ENCODE data around the gene TSGA10IP.

Gene TSGA10IP

GRCh38 chr11:65981101-65981740 lies 35.9 kb downstream of the TSGA10IP start:
- Histone ChIP-seq H3K9ac (ENCODE audit: low read length) (no peak overlapping the region), H3K36me3 (ENCODE audit: insufficient read depth, low read length) (peaks cover 15% of the 10 kb centered on the region), H3K9me3 (ENCODE audit: low read length) (no peaks in the 10 kb centered on the region), H3K27ac (ENCODE audit: low read depth, low read length) (no peak overlapping the region), H3K4me1 (ENCODE audit: insufficient read depth, low read length) (no peaks in the 10 kb centered on the region), H3K27me3 (ENCODE audit: control insufficient read depth in 1 of 2, insufficient read depth in 2 of 2, low read length in 2 of 2) (no peaks in the 10 kb centered on the region), H3K4me3 (ENCODE audit: low read depth in 1 of 2, low read length in 2 of 2) (no peak overlapping the region)

DNA sequence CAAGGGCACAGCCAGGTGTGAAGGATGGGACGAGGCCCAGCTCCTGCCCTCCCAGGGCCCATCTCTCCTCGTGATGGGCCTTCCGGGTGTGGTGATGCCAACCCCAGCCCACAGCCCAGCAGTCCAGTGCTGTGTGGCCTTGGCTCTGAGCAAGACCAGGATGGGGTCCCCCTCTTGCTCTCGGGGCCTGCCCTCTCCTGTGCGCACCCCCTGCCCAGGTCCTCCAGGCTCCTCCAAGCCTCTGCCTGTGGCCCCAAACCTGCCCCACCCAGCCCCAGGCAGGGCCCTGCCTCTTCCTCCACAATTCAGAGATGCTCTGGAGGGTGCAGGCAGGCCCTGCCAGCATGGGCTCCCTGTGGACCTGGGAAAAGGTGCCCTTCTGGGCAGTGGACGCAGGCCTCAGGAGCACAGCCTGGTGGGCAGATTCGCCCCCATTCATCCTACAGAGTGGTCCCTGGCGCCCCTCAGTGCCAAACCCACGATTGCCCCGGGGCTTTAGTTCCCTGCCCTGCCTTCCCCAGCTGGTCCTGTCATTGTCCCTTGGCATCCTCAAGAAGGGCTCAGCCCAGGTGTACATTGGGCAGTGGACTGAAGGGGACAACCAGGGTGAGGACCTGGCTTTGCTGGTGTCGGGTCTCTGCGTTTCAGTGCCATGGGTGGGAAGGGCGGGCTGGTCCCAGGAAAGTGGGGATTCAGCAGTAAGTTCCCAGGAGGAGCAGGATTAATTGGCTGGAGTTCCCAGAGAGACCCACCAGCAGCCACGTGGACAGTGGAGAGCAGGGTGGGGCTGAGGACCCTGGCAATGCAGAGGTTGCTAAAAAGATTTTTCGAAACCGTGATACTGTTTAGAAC lies 36.9 kb downstream of the TSGA10IP start:
- Histone ChIP-seq H3K4me1 (ENCODE audit: insufficient read depth, low read length) (no peaks in the 10 kb centered on the region), H3K36me3 (ENCODE audit: insufficient read depth, low read length) (peaks cover 7% of the 10 kb centered on the region), H3K9ac (ENCODE audit: low read length) (no peak overlapping the region), H3K27me3 (ENCODE audit: control insufficient read depth in 1 of 2, insufficient read depth in 2 of 2, low read length in 2 of 2) (no peaks in the 10 kb centered on the region), H3K27ac (ENCODE audit: low read depth, low read length) (no peak overlapping the region), H3K9me3 (ENCODE audit: low read length) (no peaks in the 10 kb centered on the region), H3K4me3 (ENCODE audit: low read depth in 1 of 2, low read length in 2 of 2) (no peak overlapping the region)

DNA sequence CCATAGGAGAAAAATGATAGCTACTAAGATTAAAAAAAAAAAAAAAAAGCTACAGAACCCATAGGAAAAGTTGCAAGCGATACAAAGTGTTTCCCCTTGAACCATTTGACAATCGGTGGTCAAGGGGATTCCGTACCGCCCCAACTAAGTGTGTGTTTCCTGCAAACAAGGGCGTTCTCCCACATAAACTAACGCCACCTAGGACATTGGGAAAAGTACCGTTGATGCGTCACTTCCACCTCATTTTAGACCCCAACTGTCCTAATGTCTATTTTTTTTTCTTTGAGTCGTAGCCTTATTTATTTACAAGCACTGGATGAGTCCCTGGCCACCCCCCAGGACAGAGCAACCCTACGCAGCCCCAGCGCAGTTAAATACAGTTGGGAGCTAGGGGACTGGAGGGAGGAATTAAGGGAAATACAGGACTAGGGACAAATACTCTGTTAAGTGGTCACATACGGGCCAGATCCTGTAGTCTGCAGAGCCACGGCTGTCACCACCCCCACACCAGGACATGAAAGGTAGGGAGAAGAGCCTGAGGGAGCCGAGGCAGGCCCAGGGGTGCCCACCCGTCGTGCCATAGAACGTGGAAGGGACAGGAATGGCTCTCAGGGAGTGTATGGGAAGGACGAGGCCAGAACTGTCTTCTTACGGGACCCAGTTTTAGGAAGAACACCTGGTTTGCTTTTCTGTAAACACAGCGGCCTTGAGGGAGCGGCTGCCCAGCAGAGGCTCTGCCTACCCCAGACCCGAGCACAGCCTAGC lies 37.7 kb downstream of the TSGA10IP start:
- no peaks in the 10 kb centered on the region for H3K4me1 ChIP-seq (ENCODE audit: insufficient read depth, low read length)
- H3K27ac ChIP-seq (ENCODE audit: low read depth, low read length), result no peak overlapping the region
- H3K9me3 ChIP-seq (ENCODE audit: low read length), result no peaks in the 10 kb centered on the region
- no peaks in the 10 kb centered on the region for H3K27me3 ChIP-seq (ENCODE audit: control insufficient read depth in 1 of 2, insufficient read depth in 2 of 2, low read length in 2 of 2)
- no peak overlapping the region for H3K9ac ChIP-seq (ENCODE audit: low read length)
- H3K4me3 ChIP-seq (ENCODE audit: low read depth in 1 of 2, low read length in 2 of 2), result no peak overlapping the region
- H3K36me3 ChIP-seq (ENCODE audit: insufficient read depth, low read length), result no peaks in the 10 kb centered on the region

DNA sequence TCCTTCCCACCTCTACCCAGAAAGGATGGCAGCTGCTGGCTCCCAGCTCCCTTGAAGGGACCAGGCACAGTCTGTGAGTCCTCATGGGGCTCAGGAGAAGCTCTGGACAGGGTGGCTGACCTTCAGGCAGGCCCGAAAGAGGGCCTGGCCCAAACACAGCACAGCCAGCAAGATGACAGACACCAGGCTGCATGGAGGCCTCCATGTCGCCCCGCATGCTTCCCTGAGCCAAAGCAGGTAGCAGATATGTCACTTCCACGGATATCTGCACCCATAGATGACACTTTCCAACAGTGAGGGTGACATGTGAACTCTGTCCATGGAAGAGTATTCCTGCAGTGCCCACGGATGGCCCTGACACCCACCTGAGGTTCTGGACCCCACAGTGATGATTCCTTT lies 38.3 kb downstream of the TSGA10IP start:
- Histone ChIP-seq H3K9ac (ENCODE audit: low read length) (no peak overlapping the region), H3K27me3 (ENCODE audit: control insufficient read depth in 1 of 2, insufficient read depth in 2 of 2, low read length in 2 of 2) (no peaks in the 10 kb centered on the region), H3K27ac (ENCODE audit: low read depth, low read length) (no peak overlapping the region), H3K36me3 (ENCODE audit: insufficient read depth, low read length) (no peaks in the 10 kb centered on the region), H3K9me3 (ENCODE audit: low read length) (no peaks in the 10 kb centered on the region), H3K4me1 (ENCODE audit: insufficient read depth, low read length) (no peaks in the 10 kb centered on the region), H3K4me3 (ENCODE audit: low read depth in 1 of 2, low read length in 2 of 2) (no peak overlapping the region)

- Histone ChIP-seq H3K27ac (ENCODE audit: low read depth, low read length) (no peak overlapping the region), H3K4me3 (ENCODE audit: low read depth in 1 of 2, low read length in 2 of 2) (no peak overlapping the region), H3K9me3 (ENCODE audit: low read length) (no peaks in the 10 kb centered on the region), H3K9ac (ENCODE audit: low read length) (no peak overlapping the region), H3K4me1 (ENCODE audit: insufficient read depth, low read length) (no peaks in the 10 kb centered on the region), H3K27me3 (ENCODE audit: control insufficient read depth in 1 of 2, insufficient read depth in 2 of 2, low read length in 2 of 2) (no peaks in the 10 kb centered on the region), H3K36me3 (ENCODE audit: insufficient read depth, low read length) (no peaks in the 10 kb centered on the region)
Measured at GRCh38 chr11:65987336-65987735, 42.1 kb downstream of the TSGA10IP start.

- no peaks in the 10 kb centered on the region for H3K36me3 ChIP-seq (ENCODE audit: insufficient read depth, low read length)
- H3K4me1 ChIP-seq (ENCODE audit: insufficient read depth, low read length), result no peaks in the 10 kb centered on the region
- H3K27ac ChIP-seq (ENCODE audit: low read depth, low read length), result no peak overlapping the region
- H3K9ac ChIP-seq (ENCODE audit: low read length), result no peak overlapping the region
- no peaks in the 10 kb centered on the region for H3K9me3 ChIP-seq (ENCODE audit: low read length)
- H3K27me3 ChIP-seq (ENCODE audit: control insufficient read depth in 1 of 2, insufficient read depth in 2 of 2, low read length in 2 of 2), result no peaks in the 10 kb centered on the region
- no peak overlapping the region for H3K4me3 ChIP-seq (ENCODE audit: low read depth in 1 of 2, low read length in 2 of 2)
Measured at GRCh38 chr11:65988791-65989592, 43.7 kb downstream of the TSGA10IP start.

DNA sequence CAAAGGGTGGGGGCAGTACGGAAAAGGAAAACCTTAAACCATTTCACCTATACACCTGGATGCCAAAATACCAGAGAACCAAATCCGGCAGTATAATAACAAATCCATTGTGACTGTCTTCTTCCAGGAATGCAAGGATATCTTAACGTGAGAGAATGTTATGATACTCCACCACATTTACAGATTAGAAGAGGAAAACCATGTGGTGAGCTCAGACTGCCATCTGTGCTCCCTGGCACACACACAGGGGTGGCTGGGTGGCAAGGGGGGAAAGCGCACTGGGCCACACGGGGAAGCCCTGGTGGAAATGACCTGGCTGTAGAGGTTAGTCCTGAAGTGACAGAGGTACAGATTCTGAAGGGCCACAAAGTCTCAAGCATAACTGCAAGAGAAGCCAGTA lies 46.8 kb downstream of the TSGA10IP start:
- H3K9me3 ChIP-seq (ENCODE audit: low read length), result no peaks in the 10 kb centered on the region
- H3K36me3 ChIP-seq (ENCODE audit: insufficient read depth, low read length), result peaks cover 2% of the 10 kb centered on the region
- no peak overlapping the region for H3K27ac ChIP-seq (ENCODE audit: low read depth, low read length)
- H3K27me3 ChIP-seq (ENCODE audit: control insufficient read depth in 1 of 2, insufficient read depth in 2 of 2, low read length in 2 of 2), result no peaks in the 10 kb centered on the region
- H3K4me1 ChIP-seq (ENCODE audit: insufficient read depth, low read length), result no peaks in the 10 kb centered on the region
- no peak overlapping the region for H3K9ac ChIP-seq (ENCODE audit: low read length)
- no peak overlapping the region for H3K4me3 ChIP-seq (ENCODE audit: low read depth in 1 of 2, low read length in 2 of 2)

DNA sequence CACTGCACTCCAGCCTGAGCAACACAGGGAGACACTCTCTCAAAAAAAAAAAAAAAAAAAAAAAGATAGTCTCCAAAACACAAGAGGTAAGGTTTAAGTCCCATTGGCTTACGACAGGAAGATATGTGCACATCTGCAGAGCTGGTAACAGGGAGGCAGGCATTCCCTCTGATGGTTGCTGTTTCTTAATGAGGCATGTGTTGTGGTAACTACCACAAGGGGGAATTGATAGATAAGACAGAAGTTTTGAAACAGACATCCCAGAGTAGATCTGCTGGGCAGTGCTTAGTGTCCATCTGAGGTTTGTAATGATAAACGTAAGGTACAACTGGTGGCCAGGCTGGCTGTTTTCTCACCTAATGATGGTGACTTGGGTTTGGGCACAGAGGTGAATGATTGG lies 52.0 kb downstream of the TSGA10IP start:
- Histone ChIP-seq H3K4me3 (ENCODE audit: low read depth in 1 of 2, low read length in 2 of 2) (no peak overlapping the region), H3K36me3 (ENCODE audit: insufficient read depth, low read length) (peaks cover 37% of the 10 kb centered on the region), H3K27ac (ENCODE audit: low read depth, low read length) (no peak overlapping the region), H3K9ac (ENCODE audit: low read length) (no peak overlapping the region), H3K9me3 (ENCODE audit: low read length) (no peaks in the 10 kb centered on the region), H3K27me3 (ENCODE audit: control insufficient read depth in 1 of 2, insufficient read depth in 2 of 2, low read length in 2 of 2) (no peaks in the 10 kb centered on the region), H3K4me1 (ENCODE audit: insufficient read depth, low read length) (peaks cover 8% of the 10 kb centered on the region)

DNA sequence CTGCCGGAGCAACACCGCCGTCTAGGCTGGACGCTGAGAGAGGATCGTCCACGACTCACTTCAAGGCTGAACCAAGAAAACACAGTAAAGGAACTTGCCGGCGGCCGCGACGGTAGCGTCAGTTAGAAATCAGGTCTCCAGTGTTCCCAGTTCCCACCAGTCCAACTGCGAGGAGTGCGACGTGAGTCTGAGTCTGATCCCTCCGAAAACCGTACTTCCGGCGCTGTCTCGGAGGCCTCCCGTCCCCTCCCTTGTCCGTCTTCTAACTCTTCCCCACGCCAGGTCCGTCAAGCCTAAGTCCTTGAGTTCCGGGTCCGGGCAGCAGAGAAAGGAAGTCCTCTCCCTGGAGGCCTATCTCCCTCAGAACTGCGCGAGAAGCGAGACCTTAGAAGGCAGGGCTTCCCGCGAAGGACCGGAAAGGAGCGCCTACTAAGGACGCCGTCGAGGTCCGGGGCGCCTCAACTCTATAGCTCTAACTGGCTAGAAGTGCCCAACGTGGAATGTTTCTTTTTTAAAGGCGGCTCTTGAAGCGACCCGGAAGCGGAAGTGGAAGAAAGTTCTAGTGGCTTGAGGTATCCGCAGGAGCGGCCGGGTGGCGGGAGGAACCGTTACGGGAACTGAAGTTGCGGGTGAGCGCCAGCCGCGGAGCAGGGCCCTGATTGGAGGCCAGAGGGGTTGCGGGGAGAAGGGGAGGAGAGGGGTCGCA lies 56.8 kb downstream of the TSGA10IP start, which contains the start of the genes BANF1 and EIF1AD:
BANF1 (plus strand) TSS at position 562 of the 706 bp plus-strand sequence. CDS start 748 bp downstream, outside the sequence.
EIF1AD (minus strand) TSS at position 216 of the 706 bp plus-strand sequence. CDS start 1,768 bp downstream, outside the sequence.
- Histone ChIP-seq H3K27ac (ENCODE audit: low read depth, low read length) (peak within 1 kb of the TSS; percentile 93), H3K36me3 (ENCODE audit: insufficient read depth, low read length) (peaks cover 49% of the 10 kb centered on the region), H3K4me1 (ENCODE audit: insufficient read depth, low read length) (peaks cover 16% of the 10 kb centered on the region)

GRCh38 chr11:66002648-66003225 lies 57.5 kb downstream of the TSGA10IP start:
- Histone ChIP-seq H3K4me3 (ENCODE audit: low read depth in 1 of 2, low read length in 2 of 2) (peak overlapping the region; percentile 98 to 100), H3K9me3 (ENCODE audit: low read length) (no peaks in the 10 kb centered on the region), H3K9ac (ENCODE audit: low read length) (peak overlapping the region; percentile 62), H3K36me3 (ENCODE audit: insufficient read depth, low read length) (peaks cover 43% of the 10 kb centered on the region), H3K27ac (ENCODE audit: low read depth, low read length) (peak overlapping the region; percentile 93), H3K27me3 (ENCODE audit: control insufficient read depth in 1 of 2, insufficient read depth in 2 of 2, low read length in 2 of 2) (no peaks in the 10 kb centered on the region), H3K4me1 (ENCODE audit: insufficient read depth, low read length) (peaks cover 16% of the 10 kb centered on the region)

More for the DNA sequence above, 56.8 kb downstream of the TSGA10IP start, which contains the start of the genes BANF1 and EIF1AD:
- Histone ChIP-seq H3K9me3 (ENCODE audit: low read length) (no peaks in the 10 kb centered on the region), H3K4me3 (ENCODE audit: low read depth in 1 of 2, low read length in 2 of 2) (peak within 1 kb of the TSS; percentile 98 to 100), H3K9ac (ENCODE audit: low read length) (peak within 1 kb of the TSS; percentile 89), H3K27me3 (ENCODE audit: control insufficient read depth in 1 of 2, insufficient read depth in 2 of 2, low read length in 2 of 2) (no peaks in the 10 kb centered on the region)

Data from muscle layer of colon (tissue), 2 donors.